Stomach (tissue), 9 donors: ENCODE data around the gene GABRG3. TPM values are rescaled to one million over a fixed set of nuclear protein-coding genes. Genes with fewer than 3 reads are reported as not detected.

Source experiments
- DNase-seq, 2 donors: peaks; one replicate each; pipeline versions ENCODE4 v3.0.0 to v3.0.0-alpha.2; 2013 to 2019
- H3K27ac ChIP-seq, 5 donors: fragments of 200-600 bp in 4 of 5; sonication (generic) in 4 of 5; one replicate each; pipeline ENCODE4 v1.5.1; 2013 to 2019; ENCODE audit warnings: mild to moderate bottlenecking in 1 of 5, moderate library complexity in 1 of 5
- H3K27me3 ChIP-seq, 3 donors: fragments of 200-600 bp; sonication (generic); one replicate each; pipeline ENCODE4 v1.5.1; 2017 to 2019; ENCODE audit warnings: mixed run types in 1 of 3
- H3K36me3 ChIP-seq, 4 donors: fragments of 200-600 bp; sonication (generic); 1 replicate in 3 of 4; 2 replicates in 1 of 4; pipeline ENCODE4 v1.5.1; 2016 to 2019
- H3K4me1 ChIP-seq, 4 donors: fragments of 200-600 bp; sonication (generic); one replicate each; pipeline ENCODE4 v1.5.1; 2016 to 2019
- H3K4me3 ChIP-seq, 4 donors: fragments of 200-600 bp; sonication (generic) in 3 of 4; one replicate each; pipeline ENCODE4 v1.5.1; 2016 to 2019; ENCODE audit warnings: mild to moderate bottlenecking in 1 of 4
- H3K9me3 ChIP-seq, 4 donors: fragments of 200-600 bp; sonication (generic); one replicate each; pipeline ENCODE4 v1.5.1; 2016 to 2019
- CTCF ChIP-seq, 7 experiments: fragments of 450-650 bp in 4 of 7; fragments of 200-600 bp in 3 of 7; sonication (generic) in 3 of 7; IDR thresholded peaks; one replicate each; pipeline ENCODE4 v1.5.1; 2016 to 2019; ENCODE audit warnings: antibody characterized with exemption in 7 of 7, control low read depth in 2 of 7, mild to moderate bottlenecking in 1 of 7
- EP300 ChIP-seq: sonication (generic); formaldehyde crosslinking; IDR thresholded peaks from one replicate; pipeline ENCODE4 v1.6.1; 2017; ENCODE audit warnings: antibody characterized with exemption
- POLR2A ChIP-seq, 4 donors: fragments of 450-650 bp; IDR thresholded peaks; one replicate each; pipeline ENCODE4 v1.6.1; 2016; ENCODE audit warnings: antibody characterized with exemption in 4 of 4, control low read depth in 2 of 4, mild to moderate bottlenecking in 1 of 4, moderate library complexity in 1 of 4
- POLR2AphosphoS5 ChIP-seq, 3 donors: sonication (generic); formaldehyde crosslinking; IDR thresholded peaks; one replicate each; pipeline ENCODE4 v1.6.1; 2016; ENCODE audit warnings: antibody characterized with exemption in 3 of 3
- whole genome bisulfite sequencing, 5 donors: extraction: QIAGEN DNeasy Blood & Tissue Kit in 3 of 5; methylation state at CpG; one replicate each; pipeline versions ENCODE4 v1.1.5 to v1.1.7; 2013 to 2018; 5-methylcytosine and 5-hydroxymethylcytosine counted together
- intact Hi-C: fragments of 100-400 bp; cut with DNase I; formaldehyde crosslinking; loops from one replicate; pipeline ENCODE4 v1.15.1; 2023; ENCODE audit warnings: low total_unique reads
- polyA plus RNA-seq, 3 donors: library from polyadenylated mRNA; stranded (reverse); fragments of 200-250 nt; gene quantifications; one replicate each; pipeline ENCODE4 v1.2.3, GENCODE V29; 2013
- total RNA-seq, 5 donors: library from RNA; depleted of rRNA; stranded (reverse); fragments of >200 nt; gene quantifications; one replicate each; pipeline versions ENCODE4 v1.1.0 to v1.2.3, GENCODE V29; 2014 to 2016
- donor health status: healthy with polysubstance abuse.
- donor health status: Bipolar disorder and iron deficiency.
- donor health status: healthy.

The GABRG3 gene
- total and polyA plus RNA-seq, 8 donors = 0.37 to 1.5 TPM; not detected in 6

GRCh38 chr15:27464941-27465612 is 494.1 kb downstream of the GABRG3 start:
- Histone ChIP-seq H3K27me3 (no peaks in the 10 kb centered on the region), H3K36me3 (no peaks in the 10 kb centered on the region), H3K4me3 (no peak overlapping the region), H3K27ac (no peak overlapping the region), H3K4me1 (no peaks in the 10 kb centered on the region), H3K9me3 (peaks cover 0 to 15% (median 0%) of the 10 kb centered on the region in 4 donors)
- TF ChIP-seq POLR2A (IDR thresholded peaks at IDR 0.05) (no peak), EP300 (no peak), POLR2AphosphoS5 (IDR thresholded peaks at IDR 0.05) (no peak), CTCF (IDR thresholded peaks at IDR 0.05) (no peak)
- intact Hi-C loops = no loop called here
- WGBS, 5 donors = 39 to 54% (median 50%) methylated on average over 10 of the region's 10 CpGs
- no peak for DNase-seq

GRCh38 chr15:27466758-27467157 is 495.8 kb downstream of the GABRG3 start:
- intact Hi-C loops = no loop called here
- Histone ChIP-seq H3K4me1 (no peaks in the 10 kb centered on the region), H3K9me3 (peaks cover 0 to 10% (median 0%) of the 10 kb centered on the region in 4 donors), H3K4me3 (no peak overlapping the region), H3K27me3 (no peaks in the 10 kb centered on the region), H3K36me3 (no peaks in the 10 kb centered on the region), H3K27ac (no peak overlapping the region)
- WGBS, 5 donors = 49 to 76% (median 73%) methylated on average over 2 of the region's 2 CpGs
- DNase-seq = no peak
- TF ChIP-seq CTCF (IDR thresholded peaks at IDR 0.05) (no peak), POLR2A (IDR thresholded peaks at IDR 0.05) (no peak), POLR2AphosphoS5 (IDR thresholded peaks at IDR 0.05) (no peak)

- no peak for DNase-seq
Observed at GRCh38 chr15:27468151-27468591, 497.2 kb downstream of the GABRG3 start.

GRCh38 chr15:27473845-27474244 is 502.9 kb downstream of the GABRG3 start:
- 80 to 94% (median 88%) methylated on average over 1 of the region's 1 CpG for whole genome bisulfite sequencing, 5 donors
- intact Hi-C loops = no loop called here
- H3K9me3 ChIP-seq = peaks cover 0 to 13% (median 6%) of the 10 kb centered on the region in 4 donors
- no peak for TF ChIP-seq POLR2A (IDR thresholded peaks at IDR 0.05)
- no peak for TF ChIP-seq CTCF (IDR thresholded peaks at IDR 0.05)
- TF ChIP-seq POLR2AphosphoS5 (IDR thresholded peaks at IDR 0.05) = no peak
- TF ChIP-seq EP300 = no peak
- no peaks in the 10 kb centered on the region for H3K4me1 ChIP-seq
- no peaks in the 10 kb centered on the region for H3K27me3 ChIP-seq
- no peaks in the 10 kb centered on the region for H3K36me3 ChIP-seq
- no peak overlapping the region for H3K4me3 ChIP-seq
- no peak overlapping the region for H3K27ac ChIP-seq
- no peak for DNase-seq

More at GRCh38 chr15:27468151-27468591, 497.2 kb downstream of the GABRG3 start:
- intact Hi-C loops = no loop called here
- no peak overlapping the region for H3K27ac ChIP-seq
- H3K36me3 ChIP-seq = no peaks in the 10 kb centered on the region
- WGBS, 5 donors = 43 to 61% (median 48%) methylated on average over 3 of the region's 3 CpGs
- H3K4me1 ChIP-seq = no peaks in the 10 kb centered on the region
- H3K4me3 ChIP-seq = no peak overlapping the region
- TF ChIP-seq POLR2A (IDR thresholded peaks at IDR 0.05) (no peak), CTCF (IDR thresholded peaks at IDR 0.05) (no peak), POLR2AphosphoS5 (IDR thresholded peaks at IDR 0.05) (no peak), EP300 (no peak)
- H3K9me3 ChIP-seq = peaks cover 0 to 6% (median 2%) of the 10 kb centered on the region in 4 donors
- no peaks in the 10 kb centered on the region for H3K27me3 ChIP-seq
